HG03025 (cell line): ENCODE data around the gene GPSM1.

Experiments used
- ATAC-seq: cut with Tn5 transposase; IDR thresholded peaks from one replicate; pipeline ENCODE4 v1.9.1; 2021; ENCODE audit warnings: mild to moderate bottlenecking, moderate library complexity; ENCODE audit not compliant: unreplicated experiment, low FRiP score

GPSM1 gene

GRCh38 chr9:136370687-136371532 is 43.6 kb downstream of the GPSM1 start:
- no peak for ATAC-seq

- no peak for ATAC-seq
Observed at GRCh38 chr9:136371533-136371880, 44.2 kb downstream of the GPSM1 start.

- no peak for ATAC-seq
Observed at GRCh38 chr9:136372006-136372405, 44.7 kb downstream of the GPSM1 start.

GRCh38 chr9:136372561-136373299 is 45.4 kb downstream of the GPSM1 start:
- no peak for ATAC-seq

- no peak for ATAC-seq
Observed at GRCh38 chr9:136373300-136374182, 46.2 kb downstream of the GPSM1 start, which contains the start of gene CARD9. Gene CARD9 (minus strand): TSS chr9:136373669. CDS start chr9:136372078, 1,591 bp downstream.

GRCh38 chr9:136374183-136374575 is 46.8 kb downstream of the GPSM1 start:
- ATAC-seq = no peak

- no peak for ATAC-seq
Observed at GRCh38 chr9:136375096-136375495, 47.8 kb downstream of the GPSM1 start.

GRCh38 chr9:136376457-136376856 is 49.1 kb downstream of the GPSM1 start:
- no peak for ATAC-seq

- no peak for ATAC-seq
Observed at GRCh38 chr9:136377341-136378169, 50.2 kb downstream of the GPSM1 start.

GRCh38 chr9:136378170-136379002 is 51.0 kb downstream of the GPSM1 start:
- ATAC-seq = no peak

GRCh38 chr9:136379003-136379287 is 51.6 kb downstream of the GPSM1 start:
- ATAC-seq = no peak

GRCh38 chr9:136379401-136379800 is 52.1 kb downstream of the GPSM1 start:
- ATAC-seq = no peak

- ATAC-seq = no peak
Observed at GRCh38 chr9:136379891-136380290, 52.6 kb downstream of the GPSM1 start.

- ATAC-seq = no peak
Observed at GRCh38 chr9:136380381-136380780, 53.0 kb downstream of the GPSM1 start.

- no peak for ATAC-seq
Observed at GRCh38 chr9:136381311-136381710, 54.0 kb downstream of the GPSM1 start.

GRCh38 chr9:136381966-136382513 is 54.7 kb downstream of the GPSM1 start:
- ATAC-seq = no peak

GRCh38 chr9:136383436-136383835 is 56.1 kb downstream of the GPSM1 start:
- ATAC-seq = no peak

GRCh38 chr9:136385015-136385414 is 57.7 kb downstream of the GPSM1 start:
- no peak for ATAC-seq

GRCh38 chr9:136386018-136386417 is 58.7 kb downstream of the GPSM1 start:
- ATAC-seq = no peak
